Upper lobe of left lung (tissue), 6 donors: Measurements from ENCODE around the gene UGT2A3. TPM values are rescaled to one million over a fixed set of nuclear protein-coding genes. Genes with fewer than 3 reads are reported as not detected.

Source experiments
- ATAC-seq, 2 donors: fragments of 200-7000 bp; cut with Tn5 transposase; one replicate each; pipeline ENCODE4 v1.9.1; 2022; ENCODE audit warnings: mild to moderate bottlenecking in 2 of 2, moderate library complexity in 2 of 2; ENCODE audit not compliant: low FRiP score in 2 of 2
- DNase-seq, 2 donors: peaks; one replicate each; pipeline ENCODE4 v3.0.0-alpha.2; 2019 to 2020
- H3K27ac ChIP-seq, 4 donors: fragments of 200-600 bp; sonication (generic); one replicate each; pipeline ENCODE4 v1.5.1; 2016 to 2019
- H3K27me3 ChIP-seq, 4 donors: fragments of 200-600 bp; sonication (generic); one replicate each; pipeline ENCODE4 v1.5.1; 2017 to 2019
- H3K36me3 ChIP-seq, 4 donors: fragments of 200-600 bp; sonication (generic); one replicate each; pipeline ENCODE4 v1.5.1; 2016 to 2019
- H3K4me1 ChIP-seq, 4 donors: fragments of 200-600 bp; sonication (generic); one replicate each; pipeline ENCODE4 v1.5.1; 2018 to 2019
- H3K4me3 ChIP-seq, 4 donors: fragments of 200-600 bp; sonication (generic); one replicate each; pipeline ENCODE4 v1.5.1; 2017 to 2019; ENCODE audit warnings: mild to moderate bottlenecking in 2 of 4, moderate library complexity in 1 of 4
- H3K9me3 ChIP-seq, 4 donors: fragments of 200-600 bp; sonication (generic); one replicate each; pipeline ENCODE4 v1.5.1; 2018 to 2019
- EP300 ChIP-seq, 4 donors: sonication (generic); formaldehyde crosslinking; IDR thresholded peaks; one replicate each; pipeline ENCODE4 v1.5.1; 2017; ENCODE audit warnings: antibody characterized with exemption in 4 of 4, control low read depth in 2 of 4
- POLR2A ChIP-seq, 4 donors: fragments of 450-650 bp; IDR thresholded peaks; one replicate each; pipeline ENCODE4 v1.5.1; 2016 to 2017; ENCODE audit warnings: antibody characterized with exemption in 4 of 4, mild to moderate bottlenecking in 2 of 4
- POLR2AphosphoS5 ChIP-seq, 2 donors: sonication (generic); formaldehyde crosslinking; IDR thresholded peaks; one replicate each; pipeline ENCODE4 v1.5.1; 2017; ENCODE audit warnings: antibody characterized with exemption in 2 of 2
- WGBS, 2 donors: methylation state at CpG; one replicate each; pipeline ENCODE4 v1.1.5; 2017 to 2018; 5-methylcytosine and 5-hydroxymethylcytosine counted together
- small RNA-seq, 4 donors: library from RNA; depleted of rRNA; stranded (forward); fragments of <200 nt; gene quantifications; one replicate each; pipeline ENCODE3, GENCODE V24; 2016
- total RNA-seq, 6 donors: library from RNA; depleted of rRNA in 4 of 6; stranded (reverse); fragments of >200 nt in 4 of 6; gene quantifications; one replicate each; pipeline versions ENCODE4 v1.1.0 to v1.2.1, GENCODE V29; 2016 to 2021
- TF ChIP-seq, protein P1 (sequence below), 6 experiments: fragments of 450-650 bp in 4 of 6; fragments of 200-600 bp in 2 of 6; sonication (generic) in 2 of 6; IDR thresholded peaks; one replicate each; pipeline ENCODE4 v1.5.1; 2016 to 2019; ENCODE audit warnings: antibody characterized with exemption in 6 of 6
- donor health status: DM: no; HTN: no; CAD: no; lungs with moderate emphysema.
- donor health status: DM: no; HTN: yes; CAD: no; lungs with severe emphysema.

The UGT2A3 gene
- total RNA-seq, 6 donors from 2014 or later, result 0.11 TPM; not detected in 5

DNA sequence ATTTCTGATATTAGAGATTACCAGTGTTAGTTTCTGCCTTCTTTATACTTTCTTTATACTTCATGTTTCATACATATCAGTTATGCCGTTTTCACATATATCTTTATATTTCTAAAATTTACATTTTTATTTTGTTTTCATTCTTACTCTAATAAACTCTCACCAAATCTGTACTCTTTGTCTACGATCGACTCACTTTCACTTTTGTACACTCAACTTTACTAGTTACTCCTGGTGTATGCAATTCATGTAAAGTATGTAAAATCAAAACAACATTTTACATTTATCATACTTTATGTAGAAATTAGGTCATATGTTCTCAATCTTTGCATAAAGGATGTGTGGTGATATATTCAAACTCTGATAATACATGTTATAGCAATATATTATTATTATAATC is 59.9 kb downstream of the UGT2A3 start:
- no peaks in the 10 kb centered on the region for H3K27me3 ChIP-seq
- H3K4me3 ChIP-seq, result no peak overlapping the region
- ATAC-seq (no peak), DNase-seq (no peak)
- no peak overlapping the region for H3K27ac ChIP-seq
- WGBS, 2 donors, result 80 to 86% methylated on average over 3 of the region's 3 CpGs
- no peaks in the 10 kb centered on the region for H3K36me3 ChIP-seq
- no peak for TF ChIP-seq EP300 (IDR thresholded peaks at IDR 0.05)
- H3K9me3 ChIP-seq, result no peaks in the 10 kb centered on the region
- H3K4me1 ChIP-seq, result no peaks in the 10 kb centered on the region

DNA sequence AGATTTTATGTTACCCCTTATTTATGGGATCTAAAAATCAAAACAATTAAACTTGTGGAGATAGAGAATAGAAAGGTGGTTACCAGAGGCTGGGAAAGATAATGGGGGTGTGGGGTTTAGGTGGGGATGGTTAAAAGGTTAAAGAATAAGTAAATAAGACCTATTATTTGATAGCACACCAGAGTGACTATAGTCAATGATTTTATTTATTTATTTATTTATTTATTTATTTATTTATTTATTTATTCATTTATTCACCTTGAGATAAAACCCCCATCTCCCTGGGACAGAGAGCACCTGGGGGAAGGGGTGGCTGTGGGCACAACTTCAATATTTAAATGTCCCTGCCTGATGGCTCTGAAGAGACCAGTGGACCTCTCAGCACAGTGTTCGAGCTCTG is 66.1 kb downstream of the UGT2A3 start:
- WGBS, 2 donors, result 77 to 93% methylated on average over 1 of the region's 1 CpG
- Histone ChIP-seq H3K27ac (no peak overlapping the region), H3K4me1 (no peaks in the 10 kb centered on the region), H3K36me3 (no peaks in the 10 kb centered on the region), H3K27me3 (no peaks in the 10 kb centered on the region), H3K4me3 (no peak overlapping the region), H3K9me3 (no peaks in the 10 kb centered on the region)
- ATAC-seq (no peak), DNase-seq (no peak)
- TF ChIP-seq POLR2AphosphoS5 (IDR thresholded peaks at IDR 0.05), result no peak
- TF ChIP-seq POLR2A (IDR thresholded peaks at IDR 0.05), result no peak
- TF ChIP-seq, protein P1, sequence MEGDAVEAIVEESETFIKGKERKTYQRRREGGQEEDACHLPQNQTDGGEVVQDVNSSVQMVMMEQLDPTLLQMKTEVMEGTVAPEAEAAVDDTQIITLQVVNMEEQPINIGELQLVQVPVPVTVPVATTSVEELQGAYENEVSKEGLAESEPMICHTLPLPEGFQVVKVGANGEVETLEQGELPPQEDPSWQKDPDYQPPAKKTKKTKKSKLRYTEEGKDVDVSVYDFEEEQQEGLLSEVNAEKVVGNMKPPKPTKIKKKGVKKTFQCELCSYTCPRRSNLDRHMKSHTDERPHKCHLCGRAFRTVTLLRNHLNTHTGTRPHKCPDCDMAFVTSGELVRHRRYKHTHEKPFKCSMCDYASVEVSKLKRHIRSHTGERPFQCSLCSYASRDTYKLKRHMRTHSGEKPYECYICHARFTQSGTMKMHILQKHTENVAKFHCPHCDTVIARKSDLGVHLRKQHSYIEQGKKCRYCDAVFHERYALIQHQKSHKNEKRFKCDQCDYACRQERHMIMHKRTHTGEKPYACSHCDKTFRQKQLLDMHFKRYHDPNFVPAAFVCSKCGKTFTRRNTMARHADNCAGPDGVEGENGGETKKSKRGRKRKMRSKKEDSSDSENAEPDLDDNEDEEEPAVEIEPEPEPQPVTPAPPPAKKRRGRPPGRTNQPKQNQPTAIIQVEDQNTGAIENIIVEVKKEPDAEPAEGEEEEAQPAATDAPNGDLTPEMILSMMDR (IDR thresholded peaks at IDR 0.05), result no peak
- no peak for TF ChIP-seq EP300 (IDR thresholded peaks at IDR 0.05)

DNA sequence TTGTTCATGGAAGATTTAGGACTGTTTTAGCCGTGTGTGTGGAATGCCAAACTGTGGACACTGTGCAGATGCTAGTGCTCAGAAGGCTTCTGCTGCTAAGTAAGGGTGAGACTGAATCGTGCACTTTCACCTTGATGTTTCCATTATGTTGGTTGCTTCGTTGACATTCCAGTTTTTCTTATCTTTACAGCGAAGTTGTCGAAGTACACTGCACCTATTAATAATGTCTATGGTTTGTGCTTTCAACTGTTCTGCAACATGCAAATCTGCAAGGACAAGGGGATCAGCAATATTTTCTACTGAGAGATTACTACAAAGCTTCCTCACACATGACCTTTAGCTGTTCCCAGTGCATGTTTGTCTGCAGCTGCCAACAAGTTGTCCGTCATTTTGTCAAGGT is 67.7 kb downstream of the UGT2A3 start:
- Histone ChIP-seq H3K4me1 (no peaks in the 10 kb centered on the region), H3K27me3 (no peaks in the 10 kb centered on the region), H3K27ac (no peak overlapping the region), H3K9me3 (no peaks in the 10 kb centered on the region), H3K36me3 (no peaks in the 10 kb centered on the region), H3K4me3 (no peak overlapping the region)
- WGBS, 2 donors, result 47 to 68% methylated on average over 6 of the region's 6 CpGs
- DNase-seq (no peak), ATAC-seq (no peak)
- no peak for TF ChIP-seq EP300 (IDR thresholded peaks at IDR 0.05)
- TF ChIP-seq POLR2AphosphoS5 (IDR thresholded peaks at IDR 0.05), result no peak
- TF ChIP-seq, protein P1 (IDR thresholded peaks at IDR 0.05), result no peak

Small RNA genes lying within 50 kb of the gene (small RNA-seq; reads per million reads assigned to genes)
- gene AC021146.3, result 0 reads per million in 4 donors
- gene AC021146.6, result 0 to 0.06 (median 0) reads per million in 4 donors

Other genes starting within 250 kb of the UGT2A3 start
- gene UGT2B10, start 135.8 kb downstream of the UGT2A3 start, total RNA-seq, result under 1 TPM in 1 of 6 donors, not detected in 5; 0.17 TPM
- 1 to 10 TPM in 1 of 6 donors, under 1 TPM in 2, not detected in 3; 0.24 to 1.1 (median 0.30) TPM for gene UGT2B7, start 144.7 kb upstream of the UGT2A3 start, total RNA-seq